MM.1S (cell line): ENCODE data around the gene SUGP1.

Source experiments
- CTCF ChIP-seq: fragments of 300-600 bp; sonication (generic); IDR thresholded peaks from 2 replicates; pipeline ENCODE4 v1.5.1; 2016; ENCODE audit warnings: antibody characterized with exemption, low read length, mixed read lengths
- EZH2phosphoT487 ChIP-seq: fragments of 300-600 bp; sonication (generic); IDR thresholded peaks from 2 replicates; pipeline ENCODE4 v1.6.1; 2018; ENCODE audit warnings: antibody characterized with exemption, low read length

- no peak for TF ChIP-seq CTCF
- no peak for TF ChIP-seq EZH2phosphoT487
Measured at GRCh38 chr19:19257137-19257536, 63.2 kb downstream of the SUGP1 start.
